Testis (tissue), 2 donors: ENCODE measurements around the gene ATRIP.

Experiments used
- POLR2A ChIP-seq: fragments of 450-650 bp; IDR thresholded peaks from one replicate; pipeline ENCODE4 v1.6.1; 2017; ENCODE audit warnings: antibody characterized with exemption, mild to moderate bottlenecking, moderate library complexity
- TF ChIP-seq, protein P1 (sequence below), 3 experiments: fragments of 450-650 bp in 2 of 3; fragments of 200-600 bp in 1 of 3; sonication (generic) in 1 of 3; IDR thresholded peaks; one replicate each; pipeline ENCODE4 v1.5.1; 2016 to 2019; ENCODE audit warnings: antibody characterized with exemption in 3 of 3, mild to moderate bottlenecking in 2 of 3, moderate library complexity in 1 of 3

DNA sequence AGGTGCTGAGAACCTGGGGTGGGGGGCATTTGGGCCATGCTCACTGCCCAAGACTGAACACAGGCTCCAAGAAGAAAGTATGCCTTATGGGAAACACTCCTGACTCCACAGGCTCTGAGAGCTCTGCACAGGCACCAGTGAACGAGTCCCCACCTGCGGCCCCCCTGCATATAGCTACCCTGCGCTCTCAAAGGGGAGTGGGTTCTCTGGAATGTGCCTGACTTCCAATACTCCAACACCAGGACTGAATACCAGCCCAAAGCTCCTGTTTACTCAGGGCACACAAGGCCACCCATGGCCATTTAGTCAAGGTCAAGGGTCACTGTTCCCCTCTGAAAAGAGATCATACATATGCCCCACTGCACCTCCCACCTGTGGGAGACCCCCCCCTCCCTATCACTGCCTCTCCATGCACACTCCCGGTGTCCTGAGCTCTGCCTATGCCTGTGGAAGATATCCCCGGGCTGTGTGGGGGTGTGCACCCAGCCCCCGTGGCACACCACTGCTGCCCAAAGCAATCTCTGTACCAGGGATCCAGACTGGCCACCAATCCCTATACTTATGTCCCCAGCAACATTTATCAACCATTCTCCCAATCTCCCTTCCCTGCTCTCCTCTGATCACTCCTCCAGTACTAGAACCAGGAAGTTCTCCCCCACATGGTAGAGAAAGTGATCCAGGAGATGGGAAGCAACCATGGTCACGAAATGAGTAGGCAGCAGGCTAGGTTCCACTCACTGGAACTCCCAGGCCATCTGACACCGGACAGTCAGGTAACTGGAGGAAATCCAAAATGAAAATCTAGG lies 15.1 kb upstream of the ATRIP start:
- TF ChIP-seq, protein P1, sequence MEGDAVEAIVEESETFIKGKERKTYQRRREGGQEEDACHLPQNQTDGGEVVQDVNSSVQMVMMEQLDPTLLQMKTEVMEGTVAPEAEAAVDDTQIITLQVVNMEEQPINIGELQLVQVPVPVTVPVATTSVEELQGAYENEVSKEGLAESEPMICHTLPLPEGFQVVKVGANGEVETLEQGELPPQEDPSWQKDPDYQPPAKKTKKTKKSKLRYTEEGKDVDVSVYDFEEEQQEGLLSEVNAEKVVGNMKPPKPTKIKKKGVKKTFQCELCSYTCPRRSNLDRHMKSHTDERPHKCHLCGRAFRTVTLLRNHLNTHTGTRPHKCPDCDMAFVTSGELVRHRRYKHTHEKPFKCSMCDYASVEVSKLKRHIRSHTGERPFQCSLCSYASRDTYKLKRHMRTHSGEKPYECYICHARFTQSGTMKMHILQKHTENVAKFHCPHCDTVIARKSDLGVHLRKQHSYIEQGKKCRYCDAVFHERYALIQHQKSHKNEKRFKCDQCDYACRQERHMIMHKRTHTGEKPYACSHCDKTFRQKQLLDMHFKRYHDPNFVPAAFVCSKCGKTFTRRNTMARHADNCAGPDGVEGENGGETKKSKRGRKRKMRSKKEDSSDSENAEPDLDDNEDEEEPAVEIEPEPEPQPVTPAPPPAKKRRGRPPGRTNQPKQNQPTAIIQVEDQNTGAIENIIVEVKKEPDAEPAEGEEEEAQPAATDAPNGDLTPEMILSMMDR (IDR thresholded peaks at IDR 0.05) = no peak
- no peak for TF ChIP-seq POLR2A
